Liver (tissue), 3 donors: ENCODE data around the gene TWNK.

Experiments
- CTCF ChIP-seq: fragments of 150-350 bp; IDR thresholded peaks from 2 replicates; pipeline ENCODE4 v1.5.1; 2017; ENCODE audit warnings: improper control_type of control experiment, low read depth, low read length; ENCODE audit not compliant: missing input control
- EGR1 ChIP-seq, 2 donors: IDR thresholded peaks; 2 replicates each; pipeline ENCODE4 v1.6.1; 2016 to 2018; ENCODE audit warnings: antibody characterized with exemption in 2 of 2, low read depth in 2 of 2
- GABPA ChIP-seq, 2 donors: IDR thresholded peaks in 1 of 2; conservative IDR thresholded peaks in 1 of 2; 2 replicates each; pipeline ENCODE4 v1.6.1; 2016; ENCODE audit warnings: antibody characterized with exemption in 2 of 2, mild to moderate bottlenecking in 1 of 2, moderate library complexity in 1 of 2
- NR2F2 ChIP-seq: IDR thresholded peaks from 2 replicates; pipeline ENCODE4 v1.6.1; 2016; ENCODE audit warnings: antibody characterized with exemption
- REST ChIP-seq: IDR thresholded peaks from 2 replicates; pipeline ENCODE4 v1.6.1; 2016; ENCODE audit warnings: antibody characterized with exemption, mild to moderate bottlenecking
- SP1 ChIP-seq: IDR thresholded peaks from 2 replicates; pipeline ENCODE4 v1.6.1; 2018; ENCODE audit warnings: antibody characterized with exemption, mild to moderate bottlenecking
- TAF1 ChIP-seq: conservative IDR thresholded peaks from 2 replicates; pipeline ENCODE4 v1.6.1; 2016; ENCODE audit warnings: antibody characterized with exemption, mild to moderate bottlenecking
- TF ChIP-seq, protein P1 (sequence below): IDR thresholded peaks from 2 replicates; pipeline ENCODE4 v1.6.1; 2016; ENCODE audit warnings: antibody characterized with exemption
- donor health status: healthy.
- donor health status: healthy.

- TF ChIP-seq, protein P1, sequence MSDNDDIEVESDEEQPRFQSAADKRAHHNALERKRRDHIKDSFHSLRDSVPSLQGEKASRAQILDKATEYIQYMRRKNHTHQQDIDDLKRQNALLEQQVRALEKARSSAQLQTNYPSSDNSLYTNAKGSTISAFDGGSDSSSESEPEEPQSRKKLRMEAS, result no peak
- no peak for TF ChIP-seq CTCF
- TF ChIP-seq GABPA (IDR thresholded peaks at IDR 0.05 in 1 of 2, conservative IDR thresholded peaks at IDR 0.05 in 1 of 2), result no peak
- no peak for TF ChIP-seq EGR1 (IDR thresholded peaks at IDR 0.05; ENCODE audit: low read depth in 2 of 2)
- no peak for TF ChIP-seq REST
- no peak for TF ChIP-seq TAF1
- no peak for TF ChIP-seq NR2F2
- TF ChIP-seq SP1, result no peak
Measured at GRCh38 chr10:100983868-100984671, 3.3 kb upstream of the TWNK start.
